Neuronal stem cell (in vitro differentiated cells): ENCODE results near the gene ACTRT2.
A peak's percentile ranks its signal among the peaks of the same experiment; 100 is the strongest.

Source experiments
- DNase-seq: peaks from one replicate; pipeline ENCODE4 v3.0.0-alpha.2; 2013; ENCODE audit warnings: low spot score
- H2AFZ ChIP-seq: one replicate; pipeline ENCODE4 v1.6.1; 2013; ENCODE audit warnings: mild to moderate bottlenecking, low read length, inconsistent platforms
- H2AK5ac ChIP-seq: 2 replicates; pipeline ENCODE4 v1.6.1; 2013; ENCODE audit warnings: low read depth, mild to moderate bottlenecking, inconsistent platforms, low read length, moderate library complexity, mixed read lengths
- H2BK120ac ChIP-seq: 2 replicates; pipeline ENCODE4 v1.6.1; 2013; ENCODE audit warnings: low read depth, mild to moderate bottlenecking, inconsistent platforms, low read length, moderate library complexity, mixed read lengths
- H2BK12ac ChIP-seq: one replicate; pipeline ENCODE4 v1.6.1; 2013; ENCODE audit warnings: low read length, inconsistent platforms
- H2BK15ac ChIP-seq: 2 replicates; pipeline ENCODE4 v1.6.1; 2013; ENCODE audit warnings: mild to moderate bottlenecking, low read length, inconsistent platforms, mixed read lengths
- H2BK5ac ChIP-seq: one replicate; pipeline ENCODE4 v1.6.1; 2013; ENCODE audit warnings: inconsistent platforms, mild to moderate bottlenecking, low read length, moderate library complexity
- H3K14ac ChIP-seq: one replicate; pipeline ENCODE4 v1.6.1; 2013; ENCODE audit warnings: low read length, inconsistent platforms
- H3K18ac ChIP-seq: 2 replicates; pipeline ENCODE4 v1.6.1; 2013; ENCODE audit warnings: low read length, inconsistent platforms
- H3K23ac ChIP-seq: 2 replicates; pipeline ENCODE4 v1.6.1; 2013; ENCODE audit warnings: low read depth, mild to moderate bottlenecking, mixed read lengths, low read length, inconsistent platforms; ENCODE audit not compliant: poor library complexity
- H3K27ac ChIP-seq: replicated peaks from 3 replicates; pipeline ENCODE4 v1.5.1; 2013; ENCODE audit warnings: low read length, inconsistent platforms
- H3K27me3 ChIP-seq, 3 experiments: 2 replicates each; pipeline ENCODE4 v1.6.1; 2013; ENCODE audit warnings: low read length in 3 of 3, mild to moderate bottlenecking in 2 of 3, inconsistent platforms in 1 of 3, low read depth in 1 of 3, mixed read lengths in 1 of 3, moderate library complexity in 1 of 3; ENCODE audit not compliant: control insufficient read depth in 3 of 3, insufficient read depth in 3 of 3
- H3K36me3 ChIP-seq, 2 donors: replicated peaks in 1 of 2; 2 replicates each; pipeline ENCODE4 v1.6.1; 2013; ENCODE audit warnings: low read length in 2 of 2; ENCODE audit not compliant: control insufficient read depth in 2 of 2, insufficient read depth in 2 of 2
- H3K4ac ChIP-seq: 2 replicates; pipeline ENCODE4 v1.6.1; 2013; ENCODE audit warnings: inconsistent platforms, mild to moderate bottlenecking, low read length, moderate library complexity
- H3K4me1 ChIP-seq, 2 donors: 1 replicate in 1 of 2; 2 replicates in 1 of 2; pipeline ENCODE4 v1.6.1; 2013; ENCODE audit warnings: low read length in 2 of 2, low read depth in 1 of 2; ENCODE audit not compliant: control insufficient read depth in 2 of 2, insufficient read depth in 1 of 2
- H3K4me2 ChIP-seq: one replicate; pipeline ENCODE4 v1.6.1; 2013; ENCODE audit warnings: mild to moderate bottlenecking, low read length, inconsistent platforms; ENCODE audit not compliant: insufficient read depth, poor library complexity, severe bottlenecking
- H3K4me3 ChIP-seq, 2 donors: 2 replicates each; pipeline ENCODE4 v1.5.1; 2013; ENCODE audit warnings: low read length in 2 of 2, mild to moderate bottlenecking in 2 of 2, inconsistent platforms in 1 of 2, moderate library complexity in 1 of 2
- H3K79me1 ChIP-seq: one replicate; pipeline ENCODE4 v1.6.1; 2013; ENCODE audit warnings: low read depth, mild to moderate bottlenecking, inconsistent platforms, low read length, moderate library complexity
- H3K9ac ChIP-seq: one replicate; pipeline ENCODE4 v1.6.1; 2013; ENCODE audit warnings: mild to moderate bottlenecking, low read depth, low read length, inconsistent platforms; ENCODE audit not compliant: poor library complexity
- H3K9me3 ChIP-seq, 2 donors: replicated peaks in 1 of 2; 2 replicates each; pipeline versions ENCODE3 to v1.6.1; 2013; ENCODE audit warnings: low read length in 2 of 2, mild to moderate bottlenecking in 2 of 2, inconsistent platforms in 1 of 2, low read depth in 1 of 2, mixed read lengths in 1 of 2, moderate library complexity in 1 of 2; ENCODE audit not compliant: control insufficient read depth in 2 of 2, insufficient read depth in 1 of 2
- H4K8ac ChIP-seq: one replicate; pipeline ENCODE4 v1.6.1; 2013; ENCODE audit warnings: low read depth, mild to moderate bottlenecking, inconsistent platforms, low read length, moderate library complexity
- H4K91ac ChIP-seq: one replicate; pipeline ENCODE4 v1.6.1; 2013; ENCODE audit warnings: low read length, low read depth, mild to moderate bottlenecking, inconsistent platforms; ENCODE audit not compliant: poor library complexity
- WGBS, 2 donors: extraction: QIAGEN DNeasy Blood & Tissue Kit; methylation state at CpG; one replicate each; pipeline ENCODE4 v1.1.7; 2013; ENCODE audit warnings: missing lambda C conversion rate in 2 of 2, mixed read lengths in 1 of 2; ENCODE audit not compliant: insufficient read length in 2 of 2, insufficient replicate concordance in 1 of 2; ENCODE audit errors: extremely low coverage in 2 of 2; 5-methylcytosine and 5-hydroxymethylcytosine counted together

Gene ACTRT2

GRCh38 chr1:3001471-3002348 lies 19.6 kb upstream of the ACTRT2 start:
- WGBS, 2 donors = no CpG with 5 or more reads among the region's 47 CpGs
- Histone ChIP-seq H3K4me3 (peak overlapping the region in 1 of 2 donors; percentile 62), H3K79me1 (peaks cover 1% of the 10 kb centered on the region), H3K23ac (peak overlapping the region; percentile 76), H3K18ac (peak overlapping the region; percentile 60), H2BK12ac (peak overlapping the region; percentile 32), H3K27me3 (peaks cover 0 to 58% (median 0%) of the 10 kb centered on the region in 3 experiments), H3K4ac (peak overlapping the region; percentile 56), H3K27ac (no peak overlapping the region), H2BK5ac (no peak overlapping the region), H3K4me2 (no peak overlapping the region), H3K36me3 (no peaks in the 10 kb centered on the region), H2AK5ac (peak overlapping the region; percentile 49), H2AFZ (no peak overlapping the region), H2BK120ac (no peak overlapping the region), H3K9ac (no peak overlapping the region), H4K91ac (peak overlapping the region; percentile 65), H3K9me3 (peaks cover 0 to 3% of the 10 kb centered on the region in 2 donors), H2BK15ac (peak overlapping the region; percentile 26), H3K4me1 (no peaks in the 10 kb centered on the region), H4K8ac (no peak overlapping the region), H3K14ac (peak overlapping the region; percentile 97)
- no peak for DNase-seq

- H3K4me2 ChIP-seq = no peak overlapping the region
- no peak overlapping the region for H2BK12ac ChIP-seq
- H3K14ac ChIP-seq = no peak overlapping the region
- H3K23ac ChIP-seq = peak overlapping the region; percentile 35
- H3K9ac ChIP-seq = no peak overlapping the region
- H3K36me3 ChIP-seq = no peaks in the 10 kb centered on the region
- H2BK15ac ChIP-seq = no peak overlapping the region
- no peak overlapping the region for H2AFZ ChIP-seq
- peaks cover 0 to 58% (median 0%) of the 10 kb centered on the region in 3 experiments for H3K27me3 ChIP-seq
- no peak overlapping the region for H2BK5ac ChIP-seq
- no peak overlapping the region for H3K18ac ChIP-seq
- H3K4me3 ChIP-seq = no peak overlapping the region
- no CpG with 5 or more reads among the region's 23 CpGs for WGBS, 2 donors
- H4K91ac ChIP-seq = no peak overlapping the region
- peak overlapping the region; percentile 16 for H2BK120ac ChIP-seq
- H3K9me3 ChIP-seq = peaks cover 3 to 5% of the 10 kb centered on the region in 2 donors
- no peak overlapping the region for H3K27ac ChIP-seq
- peaks cover 1% of the 10 kb centered on the region for H3K79me1 ChIP-seq
- DNase-seq = no peak
- no peaks in the 10 kb centered on the region for H3K4me1 ChIP-seq
- no peak overlapping the region for H3K4ac ChIP-seq
- H2AK5ac ChIP-seq = no peak overlapping the region
- H4K8ac ChIP-seq = no peak overlapping the region
Measured at GRCh38 chr1:3002349-3003038, 18.8 kb upstream of the ACTRT2 start.

- no peak overlapping the region for H2BK15ac ChIP-seq
- no peak overlapping the region for H2AFZ ChIP-seq
- H3K27me3 ChIP-seq = peaks cover 0 to 53% (median 0%) of the 10 kb centered on the region in 3 experiments
- H2BK120ac ChIP-seq = no peak overlapping the region
- no peak overlapping the region for H2AK5ac ChIP-seq
- no peak overlapping the region for H4K91ac ChIP-seq
- H2BK5ac ChIP-seq = no peak overlapping the region
- WGBS, 2 donors = no CpG with 5 or more reads among the region's 32 CpGs
- H3K36me3 ChIP-seq = no peaks in the 10 kb centered on the region
- H3K4ac ChIP-seq = no peak overlapping the region
- peak overlapping the region; percentile 52 for H4K8ac ChIP-seq
- H3K27ac ChIP-seq = no peak overlapping the region
- no peak overlapping the region for H3K9ac ChIP-seq
- no peaks in the 10 kb centered on the region for H3K4me1 ChIP-seq
- H3K79me1 ChIP-seq = no peaks in the 10 kb centered on the region
- no peak overlapping the region for H2BK12ac ChIP-seq
- H3K9me3 ChIP-seq = peaks cover 7 to 8% of the 10 kb centered on the region in 2 donors
- H3K14ac ChIP-seq = no peak overlapping the region
- H3K18ac ChIP-seq = peak overlapping the region; percentile 73
- no peak overlapping the region for H3K4me3 ChIP-seq
- H3K23ac ChIP-seq = peak overlapping the region; percentile 29
- H3K4me2 ChIP-seq = no peak overlapping the region
- no peak for DNase-seq
Measured at GRCh38 chr1:3003039-3003940, 18.0 kb upstream of the ACTRT2 start.
